GM19467 (cell line): Measurements from ENCODE around the gene GKN2.

Source experiments
- ATAC-seq: cut with Tn5 transposase; IDR thresholded peaks from one replicate; pipeline ENCODE4 v1.9.1; 2021; ENCODE audit warnings: mild to moderate bottlenecking, moderate library complexity; ENCODE audit not compliant: unreplicated experiment

The GKN2 gene

GRCh38 chr2:68952887-68953521 is at the start of gene GKN2:
Gene GKN2 (minus strand): TSS chr2:68952893. CDS start chr2:68952861, 32 bp downstream.
- ATAC-seq = no peak

- ATAC-seq = no peak
These were observed 49.2 kb upstream of the GKN2 start for GRCh38 chr2:69001879-69002278.

GRCh38 chr2:68997401-68997800 is 44.7 kb upstream of the GKN2 start:
- ATAC-seq = no peak

GRCh38 chr2:68995916-68996315 is 43.2 kb upstream of the GKN2 start:
- ATAC-seq = no peak

- ATAC-seq = no peak
These were observed 42.2 kb upstream of the GKN2 start for GRCh38 chr2:68994864-68995263.

- ATAC-seq = no peak
These were observed 41.0 kb upstream of the GKN2 start for GRCh38 chr2:68993660-68994059.

GRCh38 chr2:68992933-68993332 is 40.2 kb upstream of the GKN2 start:
- no peak for ATAC-seq

GRCh38 chr2:68992341-68992740 is 39.6 kb upstream of the GKN2 start:
- ATAC-seq = no peak

- no peak for ATAC-seq
These were observed 36.3 kb upstream of the GKN2 start for GRCh38 chr2:68989035-68989434.

GRCh38 chr2:68987021-68987503 is 34.4 kb upstream of the GKN2 start:
- no peak for ATAC-seq

GRCh38 chr2:68980956-68981355 is 28.3 kb upstream of the GKN2 start:
- no peak for ATAC-seq

GRCh38 chr2:68978098-68978497 is 25.4 kb upstream of the GKN2 start:
- no peak for ATAC-seq

- ATAC-seq = no peak
These were observed 24.8 kb upstream of the GKN2 start for GRCh38 chr2:68977453-68977852.

- no peak for ATAC-seq
These were observed 23.2 kb upstream of the GKN2 start for GRCh38 chr2:68975844-68976243.

- ATAC-seq = no peak
These were observed 22.4 kb upstream of the GKN2 start for GRCh38 chr2:68974946-68975665.

GRCh38 chr2:68974251-68974650 is 21.6 kb upstream of the GKN2 start, which contains the start of gene GKN1:
Gene GKN1 (plus strand): TSS chr2:68974636. CDS start chr2:68974678, 42 bp downstream.
- ATAC-seq = no peak

- no peak for ATAC-seq
These were observed 19.0 kb upstream of the GKN2 start for GRCh38 chr2:68971591-68972231.

- no peak for ATAC-seq
These were observed 18.0 kb upstream of the GKN2 start for GRCh38 chr2:68970566-68971265.

- no peak for ATAC-seq
These were observed 17.2 kb upstream of the GKN2 start for GRCh38 chr2:68969736-68970490.

GRCh38 chr2:68968221-68968620 is 15.5 kb upstream of the GKN2 start:
- ATAC-seq = no peak

GRCh38 chr2:68964282-68964681 is 11.6 kb upstream of the GKN2 start:
- no peak for ATAC-seq
